ENCODE measurements around the gene CD58.

Gene CD58

GRCh38 chr1:116503546-116504307 is 67.1 kb downstream of the CD58 start:
- H3K9me3 ChIP-seq (ENCODE audit: control insufficient read depth in 5 of 5, low read length in 5 of 5), result no peaks in the 10 kb centered on the region
- H3K4me3 ChIP-seq (ENCODE audit: low read depth in 1 of 5, low read length in 5 of 5), result no peak overlapping the region
- peak overlapping the region; percentile 48 for H3K27ac ChIP-seq (ENCODE audit: low read depth, low read length)
- peaks cover 2 to 27% (median 24%) of the 10 kb centered on the region in 5 donors for H3K4me1 ChIP-seq (ENCODE audit: control insufficient read depth in 5 of 5, insufficient read depth in 5 of 5, low read length in 5 of 5)
- H3K27me3 ChIP-seq (ENCODE audit: control insufficient read depth in 5 of 5, insufficient read depth in 4 of 5, low read length in 5 of 5), result no peaks in the 10 kb centered on the region
- H3K9ac ChIP-seq (ENCODE audit: low read length in 5 of 5), result no peak overlapping the region
- no peaks in the 10 kb centered on the region for H3K36me3 ChIP-seq (ENCODE audit: control insufficient read depth in 5 of 5, insufficient read depth in 5 of 5, low read length in 5 of 5)

DNA sequence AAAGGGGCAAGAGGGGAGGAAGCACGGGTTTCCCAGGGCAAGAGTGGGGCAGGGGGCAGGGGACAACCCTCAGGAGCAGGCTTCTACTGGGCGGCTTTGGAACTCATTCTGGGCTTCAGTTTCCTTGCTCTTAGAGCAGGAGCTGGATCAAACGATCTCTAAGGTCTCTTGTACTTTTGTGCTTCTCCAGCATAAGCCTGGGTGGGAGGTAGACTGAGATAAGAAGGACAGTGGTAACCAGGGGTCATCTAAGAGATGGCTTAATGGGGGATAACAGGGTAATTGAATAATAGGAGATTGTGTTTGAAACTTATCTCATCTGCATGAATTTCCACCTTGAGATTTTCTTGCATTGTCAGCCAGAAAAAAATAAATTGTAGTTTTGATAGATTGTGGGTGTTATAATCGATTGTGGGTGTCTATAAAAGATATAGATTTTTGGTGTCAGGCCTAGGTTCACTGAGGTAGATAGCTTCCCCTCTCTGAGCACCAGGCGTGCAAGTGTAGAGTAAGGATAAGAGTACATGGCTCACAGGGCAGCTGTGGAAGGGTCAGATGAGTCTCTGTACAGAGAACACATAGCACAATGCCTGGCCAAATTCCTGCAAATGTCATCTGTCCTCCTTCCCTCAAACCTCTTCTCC is 68.0 kb downstream of the CD58 start:
- Histone ChIP-seq H3K4me1 (ENCODE audit: control insufficient read depth in 5 of 5, insufficient read depth in 5 of 5, low read length in 5 of 5) (peaks cover 2 to 36% (median 33%) of the 10 kb centered on the region in 5 donors), H3K36me3 (ENCODE audit: control insufficient read depth in 5 of 5, insufficient read depth in 5 of 5, low read length in 5 of 5) (no peaks in the 10 kb centered on the region), H3K9me3 (ENCODE audit: control insufficient read depth in 5 of 5, low read length in 5 of 5) (no peaks in the 10 kb centered on the region), H3K4me3 (ENCODE audit: low read depth in 1 of 5, low read length in 5 of 5) (no peak overlapping the region), H3K9ac (ENCODE audit: low read length in 5 of 5) (no peak overlapping the region), H3K27ac (ENCODE audit: low read depth, low read length) (no peak overlapping the region), H3K27me3 (ENCODE audit: control insufficient read depth in 5 of 5, insufficient read depth in 4 of 5, low read length in 5 of 5) (no peaks in the 10 kb centered on the region)

- peaks cover 3 to 44% (median 37%) of the 10 kb centered on the region in 5 donors for H3K4me1 ChIP-seq (ENCODE audit: control insufficient read depth in 5 of 5, insufficient read depth in 5 of 5, low read length in 5 of 5)
- H3K9ac ChIP-seq (ENCODE audit: low read length in 5 of 5), result no peak overlapping the region
- H3K27ac ChIP-seq (ENCODE audit: low read depth, low read length), result no peak overlapping the region
Observed at GRCh38 chr1:116501870-116502244, 69.0 kb downstream of the CD58 start.

DNA sequence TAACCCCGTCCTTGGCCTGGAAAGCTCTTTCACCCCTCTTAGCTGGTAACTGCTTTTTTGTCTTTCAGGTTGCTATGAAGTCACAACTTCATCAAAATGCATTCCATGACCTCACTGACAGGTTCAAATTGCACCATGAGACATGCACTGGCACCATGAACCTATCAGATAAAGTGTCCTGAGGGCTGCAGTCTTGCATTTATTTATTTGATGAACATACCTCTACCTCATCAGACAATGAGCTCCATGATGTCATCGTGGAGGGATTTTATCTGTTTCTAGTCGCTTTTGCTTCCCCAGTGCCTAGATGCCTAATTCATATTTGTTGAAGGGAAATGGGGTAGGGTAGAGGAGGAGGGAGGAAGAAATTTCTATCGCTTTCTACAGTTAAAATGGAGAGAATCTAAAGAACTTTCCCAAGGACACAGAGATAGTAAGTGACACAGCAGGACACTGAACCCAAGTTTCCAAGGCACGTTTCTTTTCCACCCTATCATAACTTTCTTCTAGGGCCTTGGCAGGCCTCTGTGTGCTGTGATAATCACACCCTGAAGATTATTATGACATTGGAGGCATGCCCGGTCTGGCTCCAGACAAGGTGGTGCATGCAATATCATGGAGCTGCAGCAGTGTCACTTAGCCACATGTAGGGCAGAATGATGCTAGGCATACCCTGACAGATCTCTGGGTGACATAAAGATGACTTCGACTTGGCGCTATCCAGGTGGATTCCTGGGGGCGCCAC is 69.5 kb downstream of the CD58 start:
- no peaks in the 10 kb centered on the region for H3K27me3 ChIP-seq (ENCODE audit: control insufficient read depth in 5 of 5, insufficient read depth in 4 of 5, low read length in 5 of 5)
- no peak overlapping the region for H3K27ac ChIP-seq (ENCODE audit: low read depth, low read length)
- no peak overlapping the region for H3K4me3 ChIP-seq (ENCODE audit: low read depth in 1 of 5, low read length in 5 of 5)
- no peaks in the 10 kb centered on the region for H3K9me3 ChIP-seq (ENCODE audit: control insufficient read depth in 5 of 5, low read length in 5 of 5)
- no peaks in the 10 kb centered on the region for H3K36me3 ChIP-seq (ENCODE audit: control insufficient read depth in 5 of 5, insufficient read depth in 5 of 5, low read length in 5 of 5)
- H3K4me1 ChIP-seq (ENCODE audit: control insufficient read depth in 5 of 5, insufficient read depth in 5 of 5, low read length in 5 of 5), result peaks cover 6 to 49% (median 43%) of the 10 kb centered on the region in 5 donors
- H3K9ac ChIP-seq (ENCODE audit: low read length in 5 of 5), result no peak overlapping the region

More at GRCh38 chr1:116501870-116502244, 69.0 kb downstream of the CD58 start:
- Histone ChIP-seq H3K36me3 (ENCODE audit: control insufficient read depth in 5 of 5, insufficient read depth in 5 of 5, low read length in 5 of 5) (no peaks in the 10 kb centered on the region), H3K9me3 (ENCODE audit: control insufficient read depth in 5 of 5, low read length in 5 of 5) (no peaks in the 10 kb centered on the region), H3K4me3 (ENCODE audit: low read depth in 1 of 5, low read length in 5 of 5) (no peak overlapping the region), H3K27me3 (ENCODE audit: control insufficient read depth in 5 of 5, insufficient read depth in 4 of 5, low read length in 5 of 5) (no peaks in the 10 kb centered on the region)

DNA sequence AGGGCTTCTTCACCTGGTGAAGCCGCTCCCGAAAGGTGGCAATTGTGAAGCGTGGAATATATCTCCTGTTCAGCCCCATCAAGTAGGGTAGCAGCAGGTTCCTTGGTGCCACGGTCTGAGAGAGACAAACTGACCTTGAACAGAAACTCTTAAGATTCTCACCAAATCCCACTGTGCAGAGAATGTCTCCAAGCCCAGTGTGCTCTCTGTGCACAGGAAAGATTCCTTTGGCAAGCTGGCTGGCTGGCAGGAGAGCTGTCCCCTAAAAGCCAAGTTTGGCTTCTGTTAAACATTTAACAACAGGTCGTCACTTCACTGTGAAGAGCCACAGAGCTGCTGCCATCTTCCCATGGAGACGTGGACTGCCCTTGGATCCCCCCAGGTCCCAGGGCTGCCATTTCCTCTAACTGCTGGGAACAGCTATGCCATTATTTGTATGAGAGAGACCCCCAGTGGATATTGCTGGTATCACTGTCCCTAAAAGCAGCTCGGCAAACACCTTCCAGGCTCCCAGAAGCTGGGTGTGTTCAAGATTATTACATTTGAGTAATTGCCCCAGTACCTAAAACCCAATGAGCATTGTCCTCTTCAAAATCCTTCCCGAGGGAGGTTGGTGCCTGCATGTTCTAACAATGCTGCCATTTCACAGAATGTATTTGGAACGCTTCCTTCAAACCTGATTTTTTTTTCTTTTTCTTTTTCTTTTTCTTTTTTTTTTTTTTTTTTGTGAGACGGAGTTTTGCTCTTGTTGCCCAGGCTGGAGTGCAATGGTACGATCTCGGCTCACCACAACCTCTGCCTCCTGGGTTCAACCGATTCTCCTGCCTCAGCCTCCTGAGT is 71.8 kb downstream of the CD58 start:
- no peaks in the 10 kb centered on the region for H3K9me3 ChIP-seq (ENCODE audit: control insufficient read depth in 5 of 5, low read length in 5 of 5)
- H3K9ac ChIP-seq (ENCODE audit: low read length in 5 of 5), result no peak overlapping the region
- no peak overlapping the region for H3K4me3 ChIP-seq (ENCODE audit: low read depth in 1 of 5, low read length in 5 of 5)
- no peaks in the 10 kb centered on the region for H3K36me3 ChIP-seq (ENCODE audit: control insufficient read depth in 5 of 5, insufficient read depth in 5 of 5, low read length in 5 of 5)
- no peak overlapping the region for H3K27ac ChIP-seq (ENCODE audit: low read depth, low read length)
- H3K27me3 ChIP-seq (ENCODE audit: control insufficient read depth in 5 of 5, insufficient read depth in 4 of 5, low read length in 5 of 5), result no peaks in the 10 kb centered on the region
- H3K4me1 ChIP-seq (ENCODE audit: control insufficient read depth in 5 of 5, insufficient read depth in 5 of 5, low read length in 5 of 5), result peaks cover 3 to 46% (median 40%) of the 10 kb centered on the region in 5 donors

GRCh38 chr1:116497656-116498055 is 73.2 kb downstream of the CD58 start:
- H3K9ac ChIP-seq (ENCODE audit: low read length in 5 of 5), result no peak overlapping the region
- no peak overlapping the region for H3K4me3 ChIP-seq (ENCODE audit: low read depth in 1 of 5, low read length in 5 of 5)
- H3K9me3 ChIP-seq (ENCODE audit: control insufficient read depth in 5 of 5, low read length in 5 of 5), result no peaks in the 10 kb centered on the region
- H3K36me3 ChIP-seq (ENCODE audit: control insufficient read depth in 5 of 5, insufficient read depth in 5 of 5, low read length in 5 of 5), result no peaks in the 10 kb centered on the region
- peaks cover 3 to 36% (median 29%) of the 10 kb centered on the region in 5 donors for H3K4me1 ChIP-seq (ENCODE audit: control insufficient read depth in 5 of 5, insufficient read depth in 5 of 5, low read length in 5 of 5)
- H3K27me3 ChIP-seq (ENCODE audit: control insufficient read depth in 5 of 5, insufficient read depth in 4 of 5, low read length in 5 of 5), result no peaks in the 10 kb centered on the region
- H3K27ac ChIP-seq (ENCODE audit: low read depth, low read length), result no peak overlapping the region

DNA sequence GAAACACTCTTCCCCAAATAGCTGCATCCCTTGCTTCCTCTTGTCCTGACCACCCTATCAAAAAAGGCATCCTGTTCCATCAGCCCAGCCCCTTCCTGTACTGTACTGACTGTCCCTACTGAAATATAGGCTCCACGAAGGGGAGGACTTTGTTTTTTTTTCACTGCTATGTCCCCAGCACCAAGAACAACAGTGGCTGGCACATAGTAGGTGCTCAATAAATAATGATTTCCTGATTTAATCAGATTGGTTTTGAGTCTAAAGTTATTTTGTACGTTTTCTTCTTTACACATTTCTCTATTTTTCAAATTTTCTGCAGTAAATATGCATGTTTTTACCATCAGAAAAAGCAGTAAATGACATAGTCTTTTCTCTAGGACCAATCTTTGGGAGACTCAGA is 73.9 kb downstream of the CD58 start:
- no peaks in the 10 kb centered on the region for H3K27me3 ChIP-seq (ENCODE audit: control insufficient read depth in 5 of 5, insufficient read depth in 4 of 5, low read length in 5 of 5)
- no peaks in the 10 kb centered on the region for H3K36me3 ChIP-seq (ENCODE audit: control insufficient read depth in 5 of 5, insufficient read depth in 5 of 5, low read length in 5 of 5)
- peak overlapping the region; percentile 23 for H3K27ac ChIP-seq (ENCODE audit: low read depth, low read length)
- H3K4me1 ChIP-seq (ENCODE audit: control insufficient read depth in 5 of 5, insufficient read depth in 5 of 5, low read length in 5 of 5), result peaks cover 3 to 36% (median 29%) of the 10 kb centered on the region in 5 donors
- H3K4me3 ChIP-seq (ENCODE audit: low read depth in 1 of 5, low read length in 5 of 5), result no peak overlapping the region
- H3K9me3 ChIP-seq (ENCODE audit: control insufficient read depth in 5 of 5, low read length in 5 of 5), result no peaks in the 10 kb centered on the region
- H3K9ac ChIP-seq (ENCODE audit: low read length in 5 of 5), result no peak overlapping the region

DNA sequence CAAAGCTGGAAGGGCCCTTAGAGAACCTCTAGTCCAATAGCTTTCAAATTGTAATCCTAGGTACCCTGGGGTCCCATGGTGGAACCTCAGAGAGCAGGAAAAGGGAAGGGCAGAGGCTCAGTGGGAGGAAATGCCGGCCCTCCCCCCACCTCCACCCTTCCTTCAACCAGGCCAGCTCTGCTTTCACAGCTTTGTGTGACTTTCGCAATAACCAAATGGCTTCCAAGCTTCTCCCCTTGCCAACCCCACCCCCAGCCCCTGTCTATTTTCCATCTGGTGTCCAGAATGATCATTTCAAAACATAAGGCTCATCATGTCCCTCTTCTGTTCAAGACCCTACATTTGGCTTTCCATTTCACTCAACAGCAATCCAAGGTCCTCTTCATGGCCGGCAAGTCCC is 74.4 kb downstream of the CD58 start:
- Histone ChIP-seq H3K27ac (ENCODE audit: low read depth, low read length) (peak overlapping the region; percentile 23), H3K9ac (ENCODE audit: low read length in 5 of 5) (no peak overlapping the region), H3K4me1 (ENCODE audit: control insufficient read depth in 5 of 5, insufficient read depth in 5 of 5, low read length in 5 of 5) (peaks cover 3 to 36% (median 29%) of the 10 kb centered on the region in 5 donors), H3K27me3 (ENCODE audit: control insufficient read depth in 5 of 5, insufficient read depth in 4 of 5, low read length in 5 of 5) (no peaks in the 10 kb centered on the region), H3K9me3 (ENCODE audit: control insufficient read depth in 5 of 5, low read length in 5 of 5) (no peaks in the 10 kb centered on the region), H3K4me3 (ENCODE audit: low read depth in 1 of 5, low read length in 5 of 5) (no peak overlapping the region), H3K36me3 (ENCODE audit: control insufficient read depth in 5 of 5, insufficient read depth in 5 of 5, low read length in 5 of 5) (no peaks in the 10 kb centered on the region)

DNA sequence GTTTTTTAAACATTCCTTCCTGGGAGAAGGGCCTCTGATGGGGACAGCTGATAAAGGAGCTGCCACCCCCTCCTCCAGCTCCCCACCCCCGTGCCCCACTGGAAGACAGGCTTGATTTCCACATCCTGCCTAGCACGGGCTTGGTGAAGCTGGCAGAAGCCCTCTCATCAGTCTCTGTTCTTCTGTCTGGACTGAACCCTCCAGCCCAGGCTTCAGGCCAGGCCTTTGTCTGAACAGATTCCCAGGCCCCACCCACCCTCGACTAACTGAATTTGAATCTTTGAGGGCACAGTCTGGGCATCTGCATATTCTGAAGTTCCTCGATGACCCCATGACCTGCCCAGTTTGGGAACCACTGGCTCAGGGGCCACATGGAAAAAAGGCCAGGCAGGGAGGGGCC is 75.3 kb downstream of the CD58 start:
- Histone ChIP-seq H3K9ac (ENCODE audit: low read length in 5 of 5) (no peak overlapping the region), H3K36me3 (ENCODE audit: control insufficient read depth in 5 of 5, insufficient read depth in 5 of 5, low read length in 5 of 5) (no peaks in the 10 kb centered on the region), H3K27me3 (ENCODE audit: control insufficient read depth in 5 of 5, insufficient read depth in 4 of 5, low read length in 5 of 5) (no peaks in the 10 kb centered on the region), H3K9me3 (ENCODE audit: control insufficient read depth in 5 of 5, low read length in 5 of 5) (no peaks in the 10 kb centered on the region), H3K4me1 (ENCODE audit: control insufficient read depth in 5 of 5, insufficient read depth in 5 of 5, low read length in 5 of 5) (peaks cover 3 to 36% (median 29%) of the 10 kb centered on the region in 5 donors), H3K4me3 (ENCODE audit: low read depth in 1 of 5, low read length in 5 of 5) (no peak overlapping the region), H3K27ac (ENCODE audit: low read depth, low read length) (no peak overlapping the region)
